ENCODE data around the gene TEPSIN. TPM values are rescaled to one million over a fixed set of nuclear protein-coding genes. Genes with fewer than 3 reads are reported as not detected.

TEPSIN gene
- total RNA-seq, 4 donors from 2014 or later: 21.7 to 53.7 (median 28.8) TPM

GRCh38 chr17:81183316-81183715 lies 55.5 kb downstream of the TEPSIN start:
- TF ChIP-seq CTCF (IDR thresholded peaks at IDR 0.05; ENCODE audit: low read depth): no peak

GRCh38 chr17:81182596-81182995 lies 56.3 kb downstream of the TEPSIN start:
- no peak for TF ChIP-seq CTCF (IDR thresholded peaks at IDR 0.05; ENCODE audit: low read depth)

- TF ChIP-seq CTCF (IDR thresholded peaks at IDR 0.05; ENCODE audit: low read depth): no peak
These were observed 57.1 kb downstream of the TEPSIN start for GRCh38 chr17:81181811-81182185.

GRCh38 chr17:81180836-81181810 lies 57.7 kb downstream of the TEPSIN start:
- TF ChIP-seq CTCF (IDR thresholded peaks at IDR 0.05; ENCODE audit: low read depth): no peak

GRCh38 chr17:81179861-81180260 lies 59.0 kb downstream of the TEPSIN start:
- TF ChIP-seq CTCF (IDR thresholded peaks at IDR 0.05; ENCODE audit: low read depth): no peak

- TF ChIP-seq CTCF (IDR thresholded peaks at IDR 0.05; ENCODE audit: low read depth): no peak
These were observed 59.6 kb downstream of the TEPSIN start for GRCh38 chr17:81179220-81179619.

Other genes with a start within 250 kb of the TEPSIN start
- gene CHMP6, start 247.2 kb downstream of the TEPSIN start, total RNA-seq: 10 to 100 TPM; 18.2 to 36.9 (median 20.0) TPM
- gene BAIAP2, start 203.9 kb downstream of the TEPSIN start, total RNA-seq: 10 to 100 TPM; 17.4 to 31.1 (median 23.2) TPM
- gene PVALEF, start 73.5 kb downstream of the TEPSIN start, total RNA-seq: not detected
- gene AATK, start 72.8 kb downstream of the TEPSIN start, total RNA-seq: 1 to 10 TPM; 1.0 to 2.0 (median 1.7) TPM
- gene CEP131, start 16.1 kb downstream of the TEPSIN start, total RNA-seq: 1 to 10 TPM; 1.6 to 8.1 (median 5.4) TPM
- 10 to 100 TPM; 20.4 to 59.5 (median 53.6) TPM for gene NDUFAF8, start 263 bp upstream of the TEPSIN start, total RNA-seq
- gene SLC38A10, start 56.3 kb upstream of the TEPSIN start, total RNA-seq: 100 to 1,000 TPM in 2 of 4 donors, 10 to 100 TPM in 2; 40.4 to 175 (median 91.0) TPM
- 10 to 100 TPM in 1 of 4 donors, 1 to 10 TPM in 3; 2.6 to 24.1 (median 5.7) TPM for gene BAHCC1, start 156.4 kb upstream of the TEPSIN start, total RNA-seq

Data from subcutaneous adipose tissue (tissue), 4 donors.